Endodermal cell (in vitro differentiated cells): ENCODE measurements around the gene SLC2A5. TPM values are rescaled to one million over a fixed set of nuclear protein-coding genes. Genes with fewer than 3 reads are reported as not detected.
"Not testable (repeated sequence)": the region's sequence is repeated elsewhere in the genome, so short reads cannot be mapped to it uniquely, and the experiment has no call there.

ENCODE experiments used
- DNase-seq: peaks from one replicate; pipeline ENCODE4 v3.0.0-alpha.2; 2017
- H3K27ac ChIP-seq: 2 replicates; pipeline ENCODE4 v1.5.1; 2013; ENCODE audit warnings: mild to moderate bottlenecking, low read depth, low read length, moderate library complexity
- H3K27me3 ChIP-seq: 2 replicates; pipeline ENCODE4 v1.6.1; 2013; ENCODE audit warnings: mild to moderate bottlenecking, low read length, moderate library complexity; ENCODE audit not compliant: insufficient read depth, control insufficient read depth, poor library complexity, severe bottlenecking
- H3K36me3 ChIP-seq: 2 replicates; pipeline ENCODE4 v1.7.0; 2013; ENCODE audit warnings: mild to moderate bottlenecking, low read length, moderate library complexity; ENCODE audit not compliant: control insufficient read depth, insufficient read depth
- H3K4me1 ChIP-seq: one replicate; pipeline ENCODE4 v1.7.0; 2013; ENCODE audit warnings: low read length; ENCODE audit not compliant: control insufficient read depth, insufficient read depth
- H3K4me3 ChIP-seq: 2 replicates; pipeline ENCODE4 v1.5.1; 2013; ENCODE audit warnings: mild to moderate bottlenecking, low read length, moderate library complexity
- H3K9ac ChIP-seq: 2 replicates; pipeline ENCODE4 v1.6.1; 2013; ENCODE audit warnings: mild to moderate bottlenecking, low read length, moderate library complexity; ENCODE audit not compliant: poor library complexity, severe bottlenecking; ENCODE audit errors: extremely low read depth
- H3K9me3 ChIP-seq: 2 replicates; pipeline ENCODE4 v1.6.1; 2013; ENCODE audit warnings: mild to moderate bottlenecking, low read length, moderate library complexity; ENCODE audit not compliant: control insufficient read depth
- H3K27ac Mint-ChIP-seq: 2 replicates; pipeline ENCODE4 v1.8.0; 2020; ENCODE audit warnings: mixed read lengths
- H3K27me3 Mint-ChIP-seq: 2 replicates; pipeline ENCODE4 v1.8.0; 2021; ENCODE audit warnings: mild to moderate bottlenecking, mixed read lengths; ENCODE audit not compliant: insufficient read depth
- H3K36me3 Mint-ChIP-seq: 2 replicates; pipeline ENCODE4 v1.8.0; 2020; ENCODE audit warnings: low read depth, mixed read lengths
- H3K4me1 Mint-ChIP-seq: 2 replicates; pipeline ENCODE4 v1.8.0; 2020; ENCODE audit warnings: mixed read lengths
- H3K4me3 Mint-ChIP-seq: 2 replicates; pipeline ENCODE4 v1.8.0; 2020; ENCODE audit warnings: mild to moderate bottlenecking, moderate library complexity, mixed read lengths
- H3K9me3 Mint-ChIP-seq: 2 replicates; pipeline ENCODE4 v1.8.0; 2020; ENCODE audit warnings: mild to moderate bottlenecking, mixed read lengths
- WGBS, 2 experiments: methylation state at CpG; one replicate each; pipeline versions ENCODE4 v1.1.5 to v1.1.7; 2013; ENCODE audit warnings: missing lambda C conversion rate in 2 of 2, mixed read lengths in 1 of 2; ENCODE audit not compliant: insufficient coverage in 1 of 2, insufficient read length in 1 of 2; 5-methylcytosine and 5-hydroxymethylcytosine counted together
- total RNA-seq, 2 donors: library from RNA; stranded (reverse); fragmentation: NEBNext Ultra II Directional in 1 of 2; extraction: Animal tissue kit (Norgen Biotek cat#: 25700) in 1 of 2; gene quantifications; 2 replicates in 1 of 2; 3 replicates in 1 of 2; pipeline ENCODE4 v1.2.1, GENCODE V29; 2021
- TF ChIP-seq, protein P1 (sequence below): fragments of 200-600 bp; sonication (generic); conservative IDR thresholded peaks from 2 replicates; pipeline ENCODE4 v1.5.0; 2021; ENCODE audit warnings: antibody characterized with exemption, mild to moderate bottlenecking

Gene SLC2A5
- total RNA-seq, 2 donors from 2014 or later: not detected

- Mint-ChIP-seq H3K9me3 (no peaks in the 10 kb centered on the region), H3K4me3 (no peak overlapping the region), H3K27ac (no peak overlapping the region), H3K36me3 (no peaks in the 10 kb centered on the region), H3K4me1 (peaks cover 21% of the 10 kb centered on the region), H3K27me3 (peaks cover 4% of the 10 kb centered on the region)
- H3K9me3 ChIP-seq: no peaks in the 10 kb centered on the region
- H3K27ac ChIP-seq: no peak overlapping the region
- no peak overlapping the region for H3K4me3 ChIP-seq
- TF ChIP-seq, protein P1, sequence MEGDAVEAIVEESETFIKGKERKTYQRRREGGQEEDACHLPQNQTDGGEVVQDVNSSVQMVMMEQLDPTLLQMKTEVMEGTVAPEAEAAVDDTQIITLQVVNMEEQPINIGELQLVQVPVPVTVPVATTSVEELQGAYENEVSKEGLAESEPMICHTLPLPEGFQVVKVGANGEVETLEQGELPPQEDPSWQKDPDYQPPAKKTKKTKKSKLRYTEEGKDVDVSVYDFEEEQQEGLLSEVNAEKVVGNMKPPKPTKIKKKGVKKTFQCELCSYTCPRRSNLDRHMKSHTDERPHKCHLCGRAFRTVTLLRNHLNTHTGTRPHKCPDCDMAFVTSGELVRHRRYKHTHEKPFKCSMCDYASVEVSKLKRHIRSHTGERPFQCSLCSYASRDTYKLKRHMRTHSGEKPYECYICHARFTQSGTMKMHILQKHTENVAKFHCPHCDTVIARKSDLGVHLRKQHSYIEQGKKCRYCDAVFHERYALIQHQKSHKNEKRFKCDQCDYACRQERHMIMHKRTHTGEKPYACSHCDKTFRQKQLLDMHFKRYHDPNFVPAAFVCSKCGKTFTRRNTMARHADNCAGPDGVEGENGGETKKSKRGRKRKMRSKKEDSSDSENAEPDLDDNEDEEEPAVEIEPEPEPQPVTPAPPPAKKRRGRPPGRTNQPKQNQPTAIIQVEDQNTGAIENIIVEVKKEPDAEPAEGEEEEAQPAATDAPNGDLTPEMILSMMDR: no peak
- H3K4me1 ChIP-seq: peaks cover 5% of the 10 kb centered on the region
- no peaks in the 10 kb centered on the region for H3K36me3 ChIP-seq
- no peaks in the 10 kb centered on the region for H3K27me3 ChIP-seq
- no peak for DNase-seq
- H3K9ac ChIP-seq: no peak overlapping the region
- 66 to 70% methylated on average over 5 to 8 of the region's 8 CpGs for WGBS, 2 experiments
Measured at GRCh38 chr1:9005395-9005708, 64.1 kb downstream of the SLC2A5 start.

DNA sequence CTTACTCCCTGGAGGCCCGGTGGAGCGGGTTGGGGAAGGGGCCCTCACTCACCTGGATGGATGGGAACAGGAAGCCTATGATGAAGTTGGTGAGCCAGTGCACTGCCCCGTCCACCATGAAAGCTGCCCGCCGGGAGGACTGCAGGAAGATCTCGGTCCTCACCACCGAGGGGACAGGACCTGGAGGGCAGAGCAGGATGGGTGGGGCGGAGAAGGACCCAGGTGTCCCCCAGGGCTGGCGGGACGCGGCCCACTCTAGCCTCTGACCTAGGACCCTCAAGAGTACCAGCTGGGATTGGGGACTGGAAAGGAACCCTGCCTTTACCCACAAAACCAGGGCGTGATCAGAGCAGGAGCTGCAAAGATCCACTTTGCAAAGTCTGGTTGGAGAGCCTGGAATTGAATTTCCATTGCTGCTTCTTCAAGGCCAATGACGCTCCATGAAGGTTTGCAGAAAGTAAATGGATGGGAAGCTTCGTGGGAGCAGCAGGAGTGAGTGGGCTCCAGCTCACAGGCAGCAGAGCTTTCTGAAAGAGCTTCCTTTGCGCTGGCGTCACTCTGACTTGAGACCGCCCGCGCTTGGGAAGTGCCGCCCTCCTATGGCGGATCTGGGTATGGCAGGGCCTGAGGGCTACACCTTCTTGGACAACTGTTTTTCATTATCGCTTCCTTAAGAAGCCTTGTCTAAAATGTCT, 64.6 kb downstream of the SLC2A5 start:
- no peaks in the 10 kb centered on the region for H3K36me3 Mint-ChIP-seq
- 56 to 78% methylated on average over 8 to 22 of the region's 22 CpGs for WGBS, 2 experiments
- H3K4me1 Mint-ChIP-seq: peaks cover 21% of the 10 kb centered on the region
- peaks cover 4% of the 10 kb centered on the region for H3K27me3 Mint-ChIP-seq
- TF ChIP-seq, protein P1: peak; percentile 94
- no peak overlapping the region for H3K4me3 ChIP-seq
- no peak overlapping the region for H3K27ac ChIP-seq
- no peaks in the 10 kb centered on the region for H3K27me3 ChIP-seq
- DNase-seq: peak; percentile 97
- no peak overlapping the region for H3K27ac Mint-ChIP-seq
- H3K36me3 ChIP-seq: no peaks in the 10 kb centered on the region
- no peaks in the 10 kb centered on the region for H3K9me3 ChIP-seq
- no peak overlapping the region for H3K4me3 Mint-ChIP-seq
- no peaks in the 10 kb centered on the region for H3K9me3 Mint-ChIP-seq
- H3K4me1 ChIP-seq: peaks cover 5% of the 10 kb centered on the region
- no peak overlapping the region for H3K9ac ChIP-seq

DNA sequence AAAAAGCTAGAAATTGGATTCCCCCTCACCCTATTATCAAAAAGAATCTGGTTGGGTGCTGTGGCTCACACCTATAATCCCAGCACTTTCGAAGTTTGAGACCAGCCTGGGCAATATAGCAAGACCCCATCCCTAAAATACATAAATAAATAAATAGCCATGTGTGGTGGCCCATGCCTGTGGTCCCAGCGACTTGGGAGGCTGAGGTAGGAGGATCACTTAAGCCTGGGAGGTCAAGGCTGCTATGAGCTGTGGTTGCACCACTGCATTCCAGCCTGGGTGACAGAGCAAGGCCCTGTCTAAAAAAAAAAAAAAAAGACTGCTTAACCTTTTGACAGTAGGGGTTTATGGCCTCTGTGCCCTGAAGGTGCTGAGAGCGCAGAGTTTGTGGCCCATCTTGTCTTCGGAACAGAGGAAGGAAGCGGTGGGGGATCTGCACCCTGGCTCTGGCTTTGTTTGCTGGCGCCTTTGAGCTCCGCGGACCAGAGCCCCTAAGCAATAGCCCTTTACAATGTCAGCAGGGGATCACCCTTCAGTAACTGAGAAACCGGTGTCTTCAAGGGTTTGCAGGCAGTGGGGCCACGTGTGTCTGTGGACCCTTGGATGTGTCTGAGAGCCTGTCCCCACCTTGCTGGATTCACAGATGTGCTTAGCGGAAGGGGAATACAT, 65.3 kb downstream of the SLC2A5 start:
- no peak overlapping the region for H3K27ac Mint-ChIP-seq
- 76 to 86% methylated on average over 10 to 11 of the region's 11 CpGs for WGBS, 2 experiments
- no peaks in the 10 kb centered on the region for H3K27me3 ChIP-seq
- peaks cover 21% of the 10 kb centered on the region for H3K4me1 Mint-ChIP-seq
- no peak overlapping the region for H3K4me3 Mint-ChIP-seq
- no peaks in the 10 kb centered on the region for H3K36me3 Mint-ChIP-seq
- H3K4me3 ChIP-seq: no peak overlapping the region
- no peak for DNase-seq
- no peaks in the 10 kb centered on the region for H3K9me3 ChIP-seq
- no peaks in the 10 kb centered on the region for H3K9me3 Mint-ChIP-seq
- H3K27ac ChIP-seq: no peak overlapping the region
- peaks cover 4% of the 10 kb centered on the region for H3K27me3 Mint-ChIP-seq
- no peaks in the 10 kb centered on the region for H3K36me3 ChIP-seq
- peaks cover 5% of the 10 kb centered on the region for H3K4me1 ChIP-seq
- no peak overlapping the region for H3K9ac ChIP-seq
- TF ChIP-seq, protein P1: no peak

DNA sequence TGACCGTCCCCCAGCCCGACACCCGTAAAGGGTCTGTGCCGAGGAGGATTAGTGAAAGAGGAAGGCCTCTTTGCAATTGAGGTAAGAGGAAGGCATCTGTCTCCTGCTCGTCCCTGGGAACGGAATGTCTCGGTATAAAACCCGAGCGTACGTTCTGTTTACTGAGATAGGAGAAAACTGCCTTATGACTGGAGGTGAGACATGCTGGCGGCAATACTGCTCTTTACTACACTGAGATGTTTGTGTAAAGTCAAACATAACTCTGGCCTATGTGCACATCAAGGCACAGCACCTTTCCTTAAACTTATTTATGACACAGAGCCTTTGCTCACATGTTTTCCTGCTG, 67.2 kb downstream of the SLC2A5 start:
- not testable (repeated sequence) for H3K36me3 ChIP-seq, H3K27me3 Mint-ChIP-seq, H3K9me3 Mint-ChIP-seq, H3K27me3 ChIP-seq, H3K27ac ChIP-seq, H3K9me3 ChIP-seq, H3K4me3 ChIP-seq, H3K36me3 Mint-ChIP-seq, DNase-seq, H3K9ac ChIP-seq, H3K4me1 ChIP-seq, H3K4me3 Mint-ChIP-seq
- 85 to 86% methylated on average over 11 of the region's 11 CpGs for WGBS, 2 experiments
- peak overlapping the region; percentile 71 for H3K27ac Mint-ChIP-seq
- H3K4me1 Mint-ChIP-seq: peaks cover 21% of the 10 kb centered on the region

DNA sequence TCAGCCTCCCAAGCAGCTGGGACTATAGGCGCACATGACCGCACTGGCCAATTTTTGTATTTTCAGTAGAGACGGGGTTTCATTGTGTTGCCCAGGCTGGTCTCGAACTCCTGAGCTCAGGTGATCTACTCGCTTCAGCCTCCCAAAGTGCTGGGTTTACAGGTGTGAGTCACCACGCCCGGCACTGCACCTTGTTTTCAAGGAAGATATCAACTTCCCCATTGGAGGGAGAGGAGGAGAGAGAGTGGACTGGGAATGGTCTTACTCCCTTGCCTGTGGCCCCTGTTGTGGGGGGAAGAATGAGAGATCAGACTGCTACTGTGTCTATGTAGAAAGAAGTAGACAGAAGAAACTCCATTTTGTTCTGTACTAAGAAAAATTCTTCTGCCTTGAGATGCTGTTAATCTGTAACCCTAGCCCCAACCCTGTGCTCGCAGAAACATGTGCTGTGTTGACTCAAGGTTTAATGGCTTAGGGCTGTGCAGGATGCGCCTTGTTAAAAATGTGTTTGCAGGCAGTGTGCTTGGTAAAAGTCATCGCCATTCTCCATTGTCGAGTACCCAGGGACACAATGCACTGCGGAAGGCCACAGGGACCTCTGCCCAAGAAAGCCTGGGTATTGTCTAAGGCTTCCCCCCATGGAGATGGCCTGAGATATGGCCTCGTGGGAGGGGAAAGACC, 67.8 kb downstream of the SLC2A5 start:
- H3K36me3 Mint-ChIP-seq, DNase-seq, H3K9me3 ChIP-seq, H3K9me3 Mint-ChIP-seq, H3K4me3 ChIP-seq, H3K27me3 Mint-ChIP-seq, H3K9ac ChIP-seq, H3K4me1 ChIP-seq, H3K27ac ChIP-seq, H3K36me3 ChIP-seq, H3K4me3 Mint-ChIP-seq, H3K27me3 ChIP-seq: not testable (repeated sequence)
- H3K4me1 Mint-ChIP-seq: peaks cover 21% of the 10 kb centered on the region
- WGBS, 2 experiments: 88 to 89% methylated on average over 13 of the region's 13 CpGs
- peak overlapping the region; percentile 71 for H3K27ac Mint-ChIP-seq
